H9 (cell line): Measurements from ENCODE around the gene EFNA5. TPM values are rescaled to one million over a fixed set of nuclear protein-coding genes. Genes with fewer than 3 reads are reported as not detected.

Experiments
- DNase-seq: peaks from one replicate; pipeline ENCODE4 v3.0.0-alpha.2; 2017
- H2AFZ ChIP-seq: one replicate; pipeline ENCODE4 v1.6.1; 2013; ENCODE audit warnings: mild to moderate bottlenecking, low read length, control low read depth, moderate library complexity
- H2AK5ac ChIP-seq: 2 replicates; pipeline ENCODE4 v1.6.1; 2013; ENCODE audit warnings: low read length, control low read depth, mixed read lengths; ENCODE audit not compliant: insufficient read length
- H2BK120ac ChIP-seq: one replicate; pipeline ENCODE4 v1.6.1; 2013; ENCODE audit warnings: low read depth, mild to moderate bottlenecking, low read length, control low read depth, inconsistent platforms; ENCODE audit not compliant: poor library complexity, severe bottlenecking
- H2BK12ac ChIP-seq: 2 replicates; pipeline ENCODE4 v1.6.1; 2013; ENCODE audit warnings: low read length, control low read depth, mixed read lengths, low read depth; ENCODE audit not compliant: insufficient read length
- H2BK15ac ChIP-seq: 2 replicates; pipeline ENCODE4 v1.6.1; 2013; ENCODE audit warnings: low read depth, low read length, control low read depth
- H2BK20ac ChIP-seq: one replicate; pipeline ENCODE4 v1.6.1; 2013; ENCODE audit warnings: low read depth, mild to moderate bottlenecking, low read length, control low read depth, inconsistent platforms; ENCODE audit not compliant: poor library complexity, severe bottlenecking
- H2BK5ac ChIP-seq: 2 replicates; pipeline ENCODE4 v1.6.1; 2013; ENCODE audit warnings: low read length, control low read depth, mixed read lengths; ENCODE audit not compliant: insufficient read length
- H3K14ac ChIP-seq: 2 replicates; pipeline ENCODE4 v1.6.1; 2013; ENCODE audit warnings: low read length, control low read depth; ENCODE audit not compliant: insufficient read depth
- H3K18ac ChIP-seq: 2 replicates; pipeline ENCODE4 v1.6.1; 2013; ENCODE audit warnings: low read depth, mild to moderate bottlenecking, mixed read lengths, low read length, control low read depth; ENCODE audit not compliant: insufficient read length
- H3K23ac ChIP-seq: 2 replicates; pipeline ENCODE4 v1.6.1; 2013; ENCODE audit warnings: low read length, control low read depth, mixed read lengths, low read depth; ENCODE audit not compliant: insufficient read length
- H3K23me2 ChIP-seq: 2 replicates; pipeline ENCODE4 v1.6.1; 2013; ENCODE audit warnings: low read depth, mild to moderate bottlenecking, mixed read lengths, low read length, control low read depth; ENCODE audit not compliant: insufficient read length, poor library complexity, severe bottlenecking
- H3K27ac ChIP-seq: 2 replicates; pipeline ENCODE4 v1.5.1; 2013; ENCODE audit warnings: low read length, control low read depth, mixed read lengths, low read depth; ENCODE audit not compliant: insufficient read length
- H3K27me3 ChIP-seq: 2 replicates; pipeline ENCODE4 v1.6.1; 2013; ENCODE audit warnings: low read length, control low read depth, inconsistent platforms; ENCODE audit not compliant: insufficient read depth
- H3K4ac ChIP-seq: 2 replicates; pipeline ENCODE4 v1.6.1; 2013; ENCODE audit warnings: low read depth, mild to moderate bottlenecking, control low read depth, inconsistent platforms, low read length, moderate library complexity
- H3K4me1 ChIP-seq: 2 replicates; pipeline ENCODE4 v1.6.1; 2013; ENCODE audit warnings: low read length, control low read depth, inconsistent platforms; ENCODE audit not compliant: insufficient read depth
- H3K4me2 ChIP-seq: 2 replicates; pipeline ENCODE4 v1.6.1; 2013; ENCODE audit warnings: low read length, control low read depth, mixed read lengths; ENCODE audit not compliant: insufficient read length, insufficient read depth
- H3K56ac ChIP-seq: 2 replicates; pipeline ENCODE4 v1.6.1; 2013; ENCODE audit warnings: low read depth, mild to moderate bottlenecking, mixed read lengths, low read length, control low read depth; ENCODE audit not compliant: insufficient read length
- H3K79me1 ChIP-seq: 2 replicates; pipeline ENCODE4 v1.6.1; 2013; ENCODE audit warnings: low read depth, mild to moderate bottlenecking, moderate library complexity, low read length, control low read depth, inconsistent platforms; ENCODE audit not compliant: insufficient read depth, poor library complexity, severe bottlenecking
- H3K79me2 ChIP-seq: 2 replicates; pipeline ENCODE4 v1.6.1; 2013; ENCODE audit warnings: low read length, control low read depth, inconsistent platforms; ENCODE audit not compliant: insufficient read depth
- H3K9ac ChIP-seq: 2 replicates; pipeline ENCODE4 v1.6.1; 2013; ENCODE audit warnings: low read length, control low read depth, mixed read lengths; ENCODE audit not compliant: insufficient read length; ENCODE audit errors: extremely low read depth
- H3K9me3 ChIP-seq: one replicate; pipeline ENCODE4 v1.6.1; 2013; ENCODE audit warnings: low read depth, low read length, inconsistent platforms; ENCODE audit not compliant: control insufficient read depth
- H3T11ph ChIP-seq: one replicate; pipeline ENCODE4 v1.6.1; 2013; ENCODE audit warnings: mild to moderate bottlenecking, low read length, control low read depth, inconsistent platforms
- H4K20me1 ChIP-seq: one replicate; pipeline ENCODE4 v1.6.1; 2013; ENCODE audit not compliant: control insufficient read depth, insufficient read length, insufficient read depth
- H4K5ac ChIP-seq: 2 replicates; pipeline ENCODE4 v1.6.1; 2013; ENCODE audit warnings: low read depth, mild to moderate bottlenecking, mixed read lengths, low read length, control low read depth; ENCODE audit not compliant: insufficient read length
- H4K8ac ChIP-seq: replicated peaks from 2 replicates; pipeline ENCODE4 v1.6.1; 2013; ENCODE audit warnings: low read length, control low read depth, mixed read lengths, low read depth; ENCODE audit not compliant: insufficient read length
- H4K91ac ChIP-seq: 2 replicates; pipeline ENCODE4 v1.6.1; 2013; ENCODE audit warnings: low read depth, mild to moderate bottlenecking, moderate library complexity, mixed read lengths, low read length, control low read depth; ENCODE audit not compliant: insufficient read length
- H3K27ac Mint-ChIP-seq, 3 experiments: 2 replicates in 2 of 3; 3 replicates in 1 of 3; pipeline ENCODE4 v1.8.0; 2020 to 2021; ENCODE audit warnings: mixed read lengths in 3 of 3, mild to moderate bottlenecking in 1 of 3, moderate library complexity in 1 of 3
- H3K27me3 Mint-ChIP-seq: 2 replicates; pipeline ENCODE4 v1.8.0; 2021; ENCODE audit warnings: low read depth, mild to moderate bottlenecking, moderate library complexity, mixed read lengths
- H3K36me3 Mint-ChIP-seq, 3 experiments: 2 replicates in 2 of 3; 3 replicates in 1 of 3; pipeline ENCODE4 v1.8.0; 2020 to 2021; ENCODE audit warnings: low read depth in 3 of 3, mixed read lengths in 3 of 3; ENCODE audit not compliant: insufficient read depth in 1 of 3
- H3K4me1 Mint-ChIP-seq, 2 experiments: 2 replicates each; pipeline ENCODE4 v1.8.0; 2020; ENCODE audit warnings: mixed read lengths in 2 of 2
- H3K4me3 Mint-ChIP-seq, 2 experiments: 2 replicates in 1 of 2; 3 replicates in 1 of 2; pipeline ENCODE4 v1.8.0; 2020 to 2021; ENCODE audit warnings: mild to moderate bottlenecking in 2 of 2, mixed read lengths in 2 of 2, moderate library complexity in 1 of 2
- H3K9me3 Mint-ChIP-seq, 2 experiments: 2 replicates in 1 of 2; 3 replicates in 1 of 2; pipeline ENCODE4 v1.8.0; 2020; ENCODE audit warnings: mild to moderate bottlenecking in 2 of 2, mixed read lengths in 2 of 2, moderate library complexity in 1 of 2
- WGBS: extraction: QIAGEN DNeasy Blood & Tissue Kit; methylation state at CpG from one replicate; pipeline ENCODE4 v1.1.7; 2013; ENCODE audit warnings: missing lambda C conversion rate, low lambda C conversion rate, mixed read lengths; ENCODE audit not compliant: insufficient read length; ENCODE audit errors: extremely low coverage; 5-methylcytosine and 5-hydroxymethylcytosine counted together
- total RNA-seq: library from RNA; stranded (reverse); gene quantifications from 2 replicates; pipeline ENCODE4 v1.2.1, GENCODE V29; 2021
- TF ChIP-seq, protein P1 (sequence below): fragments of 200-600 bp; sonication (generic); conservative IDR thresholded peaks from 3 replicates; pipeline ENCODE4 v1.8.0; 2021; ENCODE audit warnings: antibody characterized with exemption, mild to moderate bottlenecking

Gene EFNA5
- total RNA-seq, 1 experiment from 2014 or later: 20.4 TPM

DNA sequence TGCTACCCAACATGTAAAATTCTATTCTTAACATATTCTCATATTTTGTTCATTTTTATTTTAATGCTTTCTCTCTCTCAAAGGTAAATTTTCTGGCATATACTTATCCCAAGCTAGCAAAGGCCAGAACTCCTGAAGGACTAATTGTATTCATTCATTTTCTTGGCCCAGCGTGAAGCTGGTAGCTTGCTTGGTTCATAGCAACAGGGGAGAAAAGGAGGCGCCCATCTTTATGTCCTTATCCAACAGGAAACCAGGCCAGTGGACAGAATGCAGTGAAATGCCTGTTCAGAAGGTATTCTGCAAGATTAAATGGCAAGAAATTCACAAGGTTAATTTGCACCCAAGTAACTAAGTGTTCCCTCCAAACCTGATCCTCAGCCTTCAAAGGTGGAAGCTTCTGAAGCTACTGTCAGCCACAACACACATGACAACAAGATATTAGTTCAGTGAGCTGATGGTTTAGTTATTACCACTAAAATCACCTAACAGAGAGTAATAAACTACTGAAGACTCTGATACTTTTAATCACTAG is 5.6 kb downstream of the EFNA5 start:
- H2BK12ac ChIP-seq: no peak overlapping the region
- no peak overlapping the region for H3T11ph ChIP-seq
- H2BK5ac ChIP-seq: no peak overlapping the region
- no peak overlapping the region for H2AFZ ChIP-seq
- no peak overlapping the region for H4K91ac ChIP-seq
- no peaks in the 10 kb centered on the region for H4K20me1 ChIP-seq
- peaks cover 2% of the 10 kb centered on the region; the same call in 1 of the 2 replicates for H3K27me3 ChIP-seq
- no peak overlapping the region for H3K23ac ChIP-seq
- Mint-ChIP-seq H3K36me3 (no peaks in the 10 kb centered on the region), H3K27ac (no peak overlapping the region), H3K4me3 (no peak overlapping the region), H3K9me3 (no peaks in the 10 kb centered on the region), H3K4me1 (peaks cover 36 to 39% of the 10 kb centered on the region in 2 experiments), H3K27me3 (peaks cover 12% of the 10 kb centered on the region)
- H2BK20ac ChIP-seq: no peak overlapping the region
- no peaks in the 10 kb centered on the region for H3K79me1 ChIP-seq
- H3K4me1 ChIP-seq: peaks cover 2% of the 10 kb centered on the region; the same call in 1 of the 2 replicates
- no peak overlapping the region for H3K18ac ChIP-seq
- no peak overlapping the region for H2BK15ac ChIP-seq
- no peak overlapping the region for H3K4me2 ChIP-seq
- no peak overlapping the region for H3K9ac ChIP-seq
- peaks cover 14% of the 10 kb centered on the region for H3K23me2 ChIP-seq
- H4K5ac ChIP-seq: no peak overlapping the region
- no peak for DNase-seq
- H2BK120ac ChIP-seq: no peak overlapping the region
- H2AK5ac ChIP-seq: no peak overlapping the region
- no peak overlapping the region for H3K56ac ChIP-seq
- TF ChIP-seq, protein P1, sequence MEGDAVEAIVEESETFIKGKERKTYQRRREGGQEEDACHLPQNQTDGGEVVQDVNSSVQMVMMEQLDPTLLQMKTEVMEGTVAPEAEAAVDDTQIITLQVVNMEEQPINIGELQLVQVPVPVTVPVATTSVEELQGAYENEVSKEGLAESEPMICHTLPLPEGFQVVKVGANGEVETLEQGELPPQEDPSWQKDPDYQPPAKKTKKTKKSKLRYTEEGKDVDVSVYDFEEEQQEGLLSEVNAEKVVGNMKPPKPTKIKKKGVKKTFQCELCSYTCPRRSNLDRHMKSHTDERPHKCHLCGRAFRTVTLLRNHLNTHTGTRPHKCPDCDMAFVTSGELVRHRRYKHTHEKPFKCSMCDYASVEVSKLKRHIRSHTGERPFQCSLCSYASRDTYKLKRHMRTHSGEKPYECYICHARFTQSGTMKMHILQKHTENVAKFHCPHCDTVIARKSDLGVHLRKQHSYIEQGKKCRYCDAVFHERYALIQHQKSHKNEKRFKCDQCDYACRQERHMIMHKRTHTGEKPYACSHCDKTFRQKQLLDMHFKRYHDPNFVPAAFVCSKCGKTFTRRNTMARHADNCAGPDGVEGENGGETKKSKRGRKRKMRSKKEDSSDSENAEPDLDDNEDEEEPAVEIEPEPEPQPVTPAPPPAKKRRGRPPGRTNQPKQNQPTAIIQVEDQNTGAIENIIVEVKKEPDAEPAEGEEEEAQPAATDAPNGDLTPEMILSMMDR: no peak
- no CpG with 5 or more reads among the region's 2 CpGs for WGBS
- H4K8ac ChIP-seq: no peak overlapping the region
- H3K79me2 ChIP-seq: no peaks in the 10 kb centered on the region
- no peak overlapping the region for H3K27ac ChIP-seq
- H3K14ac ChIP-seq: no peak overlapping the region
- no peak overlapping the region for H3K4ac ChIP-seq
- H3K9me3 ChIP-seq: no peaks in the 10 kb centered on the region
